HG02798 (cell line): Measurements from ENCODE around the gene CENPX.
"Not testable (repeated sequence)": the region's sequence is repeated elsewhere in the genome, so short reads cannot be mapped to it uniquely, and the experiment has no call there.

Experiments
- ATAC-seq: cut with Tn5 transposase; IDR thresholded peaks from one replicate; pipeline ENCODE4 v1.9.1; 2021; ENCODE audit warnings: mild to moderate bottlenecking; ENCODE audit not compliant: unreplicated experiment, poor library complexity

CENPX gene

GRCh38 chr17:82042649-82043048 lies 20.0 kb upstream of the CENPX start:
- ATAC-seq, result no peak

GRCh38 chr17:82041144-82041814 lies 18.6 kb upstream of the CENPX start:
- ATAC-seq, result no peak

- ATAC-seq, result no peak
Observed at GRCh38 chr17:82039695-82040299, 17.1 kb upstream of the CENPX start.

- ATAC-seq, result not testable (repeated sequence)
Observed at GRCh38 chr17:82038796-82039409, 16.2 kb upstream of the CENPX start.

GRCh38 chr17:82037889-82038195 lies 15.2 kb upstream of the CENPX start:
- ATAC-seq, result no peak

GRCh38 chr17:82037092-82037888 lies 14.6 kb upstream of the CENPX start, which contains the start of gene DCXR:
DCXR (minus strand) TSS chr17:82037697; CDS start chr17:82037682, 15 bp downstream.
- peak; percentile 87 for ATAC-seq

GRCh38 chr17:82036634-82037091 lies 14.0 kb upstream of the CENPX start:
- ATAC-seq, result no peak

- ATAC-seq, result no peak
Observed at GRCh38 chr17:82035956-82036633, 13.4 kb upstream of the CENPX start.

GRCh38 chr17:82035488-82035887 lies 12.8 kb upstream of the CENPX start:
- ATAC-seq, result no peak

GRCh38 chr17:82034371-82035011 lies 11.8 kb upstream of the CENPX start:
- ATAC-seq, result no peak

- ATAC-seq, result no peak
Observed at GRCh38 chr17:82033359-82034085, 10.8 kb upstream of the CENPX start.

- ATAC-seq, result no peak
Observed at GRCh38 chr17:82031885-82032627, 9.4 kb upstream of the CENPX start.

- ATAC-seq, result no peak
Observed at GRCh38 chr17:82031303-82031884, 8.7 kb upstream of the CENPX start, which contains the start of gene RAC3. RAC3 (plus strand) TSS chr17:82031678; CDS start chr17:82031762, 84 bp downstream.

- peak; percentile 43 for ATAC-seq
Observed at GRCh38 chr17:82030470-82031302, 8.0 kb upstream of the CENPX start.

- no peak for ATAC-seq
Observed at GRCh38 chr17:82029990-82030469, 7.4 kb upstream of the CENPX start.

GRCh38 chr17:82029391-82029790 lies 6.7 kb upstream of the CENPX start:
- ATAC-seq, result no peak

- ATAC-seq, result no peak
Observed at GRCh38 chr17:82028966-82029365, 6.3 kb upstream of the CENPX start.
